ENCODE measurements around the gene CR1L. TPM values are rescaled to one million over a fixed set of nuclear protein-coding genes. Genes with fewer than 3 reads are reported as not detected.

The CR1L gene
- total RNA-seq, 4 donors from 2014 or later = 0.22 TPM; not detected in 3

- no peak overlapping the region for H3K27ac ChIP-seq
- H3K27me3 ChIP-seq = no peaks in the 10 kb centered on the region
- no peaks in the 10 kb centered on the region for H3K36me3 ChIP-seq
- WGBS, 2 donors = 68 to 77% methylated on average over 5 of the region's 5 CpGs
- DNase-seq = no peak
- peaks cover 0 to 5% of the 10 kb centered on the region in 2 donors for H3K4me1 ChIP-seq
- intact Hi-C loops (cut with DNase I) = loop anchor here (10.0 kb wide), 1 partner anchor 156 kb away; no protein-coding TSS in a partner anchor
- TF ChIP-seq, protein P1, sequence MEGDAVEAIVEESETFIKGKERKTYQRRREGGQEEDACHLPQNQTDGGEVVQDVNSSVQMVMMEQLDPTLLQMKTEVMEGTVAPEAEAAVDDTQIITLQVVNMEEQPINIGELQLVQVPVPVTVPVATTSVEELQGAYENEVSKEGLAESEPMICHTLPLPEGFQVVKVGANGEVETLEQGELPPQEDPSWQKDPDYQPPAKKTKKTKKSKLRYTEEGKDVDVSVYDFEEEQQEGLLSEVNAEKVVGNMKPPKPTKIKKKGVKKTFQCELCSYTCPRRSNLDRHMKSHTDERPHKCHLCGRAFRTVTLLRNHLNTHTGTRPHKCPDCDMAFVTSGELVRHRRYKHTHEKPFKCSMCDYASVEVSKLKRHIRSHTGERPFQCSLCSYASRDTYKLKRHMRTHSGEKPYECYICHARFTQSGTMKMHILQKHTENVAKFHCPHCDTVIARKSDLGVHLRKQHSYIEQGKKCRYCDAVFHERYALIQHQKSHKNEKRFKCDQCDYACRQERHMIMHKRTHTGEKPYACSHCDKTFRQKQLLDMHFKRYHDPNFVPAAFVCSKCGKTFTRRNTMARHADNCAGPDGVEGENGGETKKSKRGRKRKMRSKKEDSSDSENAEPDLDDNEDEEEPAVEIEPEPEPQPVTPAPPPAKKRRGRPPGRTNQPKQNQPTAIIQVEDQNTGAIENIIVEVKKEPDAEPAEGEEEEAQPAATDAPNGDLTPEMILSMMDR (IDR thresholded peaks at IDR 0.05) = no peak
- TF ChIP-seq POLR2A (IDR thresholded peaks at IDR 0.05) = no peak
- no peaks in the 10 kb centered on the region for H3K9me3 ChIP-seq
- H3K4me3 ChIP-seq (replicated peaks in 1 of 3) = no peak overlapping the region
Measured at GRCh38 chr1:207648334-207649209, 3.6 kb downstream of the CR1L start.

- TF ChIP-seq, protein P1 (IDR thresholded peaks at IDR 0.05) = no peak
- no peak for TF ChIP-seq POLR2A (IDR thresholded peaks at IDR 0.05)
- intact Hi-C loops (cut with DNase I) = loop anchor here (10.0 kb wide), 1 partner anchor 156 kb away; no protein-coding TSS in a partner anchor
- 76 to 77% methylated on average over 5 of the region's 5 CpGs for WGBS, 2 donors
- Histone ChIP-seq H3K27me3 (no peaks in the 10 kb centered on the region), H3K4me1 (peaks cover 0 to 3% of the 10 kb centered on the region in 2 donors), H3K36me3 (no peaks in the 10 kb centered on the region), H3K4me3 (replicated peaks in 1 of 3) (no peak overlapping the region), H3K27ac (no peak overlapping the region), H3K9me3 (no peaks in the 10 kb centered on the region)
- no peak for DNase-seq
Measured at GRCh38 chr1:207649210-207649753, 4.3 kb downstream of the CR1L start.

DNA sequence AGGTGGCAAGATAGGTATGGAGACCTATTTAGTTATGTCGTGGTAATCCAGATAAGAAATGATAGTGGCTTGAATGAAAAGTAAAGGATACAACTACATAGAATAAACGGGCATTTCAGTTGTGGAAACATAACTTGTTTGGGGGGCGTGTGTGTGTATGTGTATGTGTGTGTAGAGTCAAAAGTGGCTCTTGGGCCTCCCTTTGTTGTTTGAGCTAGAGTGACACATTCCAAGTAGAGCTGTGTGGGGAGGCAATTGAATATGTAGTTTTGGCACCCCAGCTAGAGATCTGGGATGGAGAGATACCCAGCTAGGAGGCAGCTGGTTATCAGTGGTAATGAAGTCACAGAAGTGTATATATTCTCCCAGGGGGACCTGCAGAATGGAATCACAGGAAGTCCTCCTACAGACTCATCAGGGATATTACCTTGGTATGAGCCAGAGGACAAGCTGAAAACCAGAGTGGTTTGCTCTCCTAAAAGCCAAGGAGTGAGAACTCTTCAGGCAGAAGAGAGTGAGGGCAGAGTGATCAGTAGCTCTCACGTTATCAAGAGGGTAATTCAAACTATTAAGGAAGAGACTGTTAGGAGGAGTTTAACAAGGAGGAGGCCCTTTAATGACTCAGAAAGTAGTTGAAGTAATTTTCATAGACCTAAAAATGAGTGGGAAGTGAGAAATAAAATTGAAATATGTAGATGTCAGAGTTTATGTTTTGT is 5.1 kb downstream of the CR1L start:
- Histone ChIP-seq H3K27ac (no peak overlapping the region), H3K4me3 (replicated peaks in 1 of 3) (no peak overlapping the region), H3K9me3 (no peaks in the 10 kb centered on the region), H3K27me3 (no peaks in the 10 kb centered on the region), H3K36me3 (no peaks in the 10 kb centered on the region), H3K4me1 (no peaks in the 10 kb centered on the region)
- intact Hi-C loops (cut with DNase I) = loop anchor here (10.0 kb wide), 1 partner anchor 155 kb away; no protein-coding TSS in a partner anchor
- DNase-seq = no peak
- 84 to 87% methylated on average over 4 of the region's 4 CpGs for WGBS, 2 donors
- TF ChIP-seq, protein P1 (IDR thresholded peaks at IDR 0.05) = no peak
- TF ChIP-seq POLR2A (IDR thresholded peaks at IDR 0.05) = no peak

DNA sequence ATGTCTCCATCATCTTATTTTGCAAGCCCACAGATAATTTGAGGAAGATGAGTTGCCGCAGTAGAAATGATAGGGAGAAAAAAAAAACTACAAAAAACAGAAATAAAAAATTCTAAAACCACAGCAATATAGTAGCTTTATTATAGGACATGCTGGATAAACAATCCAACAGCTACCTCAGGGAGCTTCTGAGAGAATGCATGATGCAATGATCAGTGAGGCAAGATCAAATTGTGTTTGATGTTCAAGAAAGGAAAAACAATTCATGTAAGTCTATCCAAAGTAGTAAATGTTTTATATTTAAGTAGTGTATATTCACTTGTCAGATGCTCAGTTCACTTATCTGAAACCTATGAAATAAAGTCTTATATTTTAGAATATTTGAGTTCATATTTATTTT is 6.7 kb downstream of the CR1L start:
- WGBS, 2 donors = 94 to 96% methylated on average over 1 of the region's 1 CpG

More for the DNA sequence above, 6.7 kb downstream of the CR1L start:
- Histone ChIP-seq H3K36me3 (no peaks in the 10 kb centered on the region), H3K9me3 (no peaks in the 10 kb centered on the region), H3K27ac (no peak overlapping the region), H3K4me3 (replicated peaks in 1 of 3) (no peak overlapping the region), H3K27me3 (no peaks in the 10 kb centered on the region), H3K4me1 (no peaks in the 10 kb centered on the region)
- intact Hi-C loops (cut with DNase I) = no loop called here
- no peak for DNase-seq
- no peak for TF ChIP-seq POLR2A (IDR thresholded peaks at IDR 0.05)
- TF ChIP-seq, protein P1 (IDR thresholded peaks at IDR 0.05) = no peak
